ENCODE results near the gene COPZ1. TPM values are rescaled to one million over a fixed set of nuclear protein-coding genes. Genes with fewer than 3 reads are reported as not detected.

The COPZ1 gene
- total and polyA plus RNA-seq, 9 of the 15 experiments (the other 6 are each of a cell fraction or from before 2014, with no cell fraction given), result 137 to 487 (median 233) TPM

DNA sequence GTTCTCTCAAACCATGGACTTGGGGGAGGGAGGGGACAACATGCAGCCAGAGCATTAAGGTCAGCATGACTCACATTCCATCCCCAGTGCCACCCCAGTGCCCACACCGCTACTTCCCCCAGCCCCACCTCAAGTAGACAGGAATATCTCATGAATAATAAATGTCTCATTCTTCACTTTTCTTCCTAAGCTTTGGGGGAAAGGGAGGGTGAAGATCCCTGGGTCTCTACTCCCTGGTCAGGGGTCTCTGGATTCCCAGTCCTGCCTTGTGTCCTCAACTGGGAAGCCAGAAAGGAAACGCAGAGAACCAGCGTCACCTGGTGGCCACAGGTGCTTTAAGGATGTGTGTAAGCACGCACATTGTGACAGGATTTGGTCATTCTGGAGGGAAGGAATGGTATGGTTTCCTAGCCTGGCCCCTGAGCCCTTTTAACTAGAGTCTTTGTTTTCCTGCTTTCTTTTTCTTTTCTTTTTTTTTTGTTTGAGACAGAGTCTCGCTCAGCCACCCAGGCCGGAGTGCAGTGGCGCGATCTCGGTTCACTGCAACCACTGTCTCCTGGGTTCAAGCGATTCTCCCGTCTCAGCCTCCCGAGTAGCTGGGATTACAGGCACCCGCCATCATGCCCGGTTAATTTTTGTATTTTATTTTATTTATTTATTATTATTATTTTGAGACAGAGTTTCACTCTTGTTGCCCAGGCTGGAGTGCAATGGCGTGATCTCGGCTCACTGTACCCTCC lies 36.0 kb downstream of the COPZ1 start (continued):
- TF ChIP-seq, protein P1, sequence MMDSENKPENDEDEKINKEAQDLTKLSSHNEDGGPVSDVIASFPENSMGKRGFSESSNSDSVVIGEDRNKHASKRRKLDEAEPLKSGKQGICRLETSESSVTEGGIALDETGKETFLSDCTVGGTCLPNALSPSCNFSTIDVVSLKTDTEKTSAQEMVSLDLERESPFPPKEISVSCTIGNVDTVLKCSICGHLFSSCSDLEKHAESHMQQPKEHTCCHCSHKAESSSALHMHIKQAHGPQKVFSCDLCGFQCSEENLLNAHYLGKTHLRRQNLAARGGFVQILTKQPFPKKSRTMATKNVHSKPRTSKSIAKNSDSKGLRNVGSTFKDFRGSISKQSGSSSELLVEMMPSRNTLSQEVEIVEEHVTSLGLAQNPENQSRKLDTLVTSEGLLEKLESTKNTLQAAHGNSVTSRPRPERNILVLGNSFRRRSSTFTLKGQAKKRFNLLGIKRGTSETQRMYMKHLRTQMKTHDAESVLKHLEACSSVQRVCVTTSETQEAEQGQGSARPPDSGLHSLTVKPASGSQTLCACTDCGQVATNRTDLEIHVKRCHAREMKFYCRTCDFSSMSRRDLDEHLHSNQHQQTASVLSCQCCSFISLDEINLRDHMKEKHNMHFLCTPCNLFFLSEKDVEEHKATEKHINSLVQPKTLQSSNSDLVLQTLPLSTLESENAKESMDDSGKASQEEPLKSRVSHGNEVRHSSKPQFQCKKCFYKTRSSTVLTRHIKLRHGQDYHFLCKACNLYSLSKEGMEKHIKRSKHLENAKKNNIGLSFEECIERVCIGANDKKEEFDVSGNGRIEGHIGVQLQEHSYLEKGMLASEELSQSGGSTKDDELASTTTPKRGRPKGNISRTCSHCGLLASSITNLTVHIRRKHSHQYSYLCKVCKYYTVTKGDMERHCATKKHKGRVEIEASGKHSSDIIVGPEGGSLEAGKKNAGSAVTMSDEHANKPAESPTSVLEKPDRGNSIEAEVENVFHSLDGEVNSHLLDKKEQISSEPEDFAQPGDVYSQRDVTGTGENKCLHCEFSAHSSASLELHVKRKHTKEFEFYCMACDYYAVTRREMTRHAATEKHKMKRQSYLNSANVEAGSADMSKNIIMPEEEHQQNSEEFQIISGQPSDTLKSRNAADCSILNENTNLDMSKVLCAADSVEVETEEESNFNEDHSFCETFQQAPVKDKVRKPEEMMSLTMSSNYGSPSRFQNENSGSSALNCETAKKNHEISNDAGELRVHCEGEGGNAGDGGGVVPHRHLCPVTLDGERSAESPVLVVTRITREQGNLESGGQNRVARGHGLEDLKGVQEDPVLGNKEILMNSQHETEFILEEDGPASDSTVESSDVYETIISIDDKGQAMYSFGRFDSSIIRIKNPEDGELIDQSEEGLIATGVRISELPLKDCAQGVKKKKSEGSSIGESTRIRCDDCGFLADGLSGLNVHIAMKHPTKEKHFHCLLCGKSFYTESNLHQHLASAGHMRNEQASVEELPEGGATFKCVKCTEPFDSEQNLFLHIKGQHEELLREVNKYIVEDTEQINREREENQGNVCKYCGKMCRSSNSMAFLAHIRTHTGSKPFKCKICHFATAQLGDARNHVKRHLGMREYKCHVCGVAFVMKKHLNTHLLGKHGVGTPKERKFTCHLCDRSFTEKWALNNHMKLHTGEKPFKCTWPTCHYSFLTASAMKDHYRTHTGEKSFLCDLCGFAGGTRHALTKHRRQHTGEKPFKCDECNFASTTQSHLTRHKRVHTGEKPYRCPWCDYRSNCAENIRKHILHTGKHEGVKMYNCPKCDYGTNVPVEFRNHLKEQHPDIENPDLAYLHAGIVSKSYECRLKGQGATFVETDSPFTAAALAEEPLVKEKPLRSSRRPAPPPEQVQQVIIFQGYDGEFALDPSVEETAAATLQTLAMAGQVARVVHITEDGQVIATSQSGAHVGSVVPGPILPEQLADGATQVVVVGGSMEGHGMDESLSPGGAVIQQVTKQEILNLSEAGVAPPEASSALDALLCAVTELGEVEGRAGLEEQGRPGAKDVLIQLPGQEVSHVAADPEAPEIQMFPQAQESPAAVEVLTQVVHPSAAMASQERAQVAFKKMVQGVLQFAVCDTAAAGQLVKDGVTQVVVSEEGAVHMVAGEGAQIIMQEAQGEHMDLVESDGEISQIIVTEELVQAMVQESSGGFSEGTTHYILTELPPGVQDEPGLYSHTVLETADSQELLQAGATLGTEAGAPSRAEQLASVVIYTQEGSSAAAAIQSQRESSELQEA (IDR thresholded peaks at IDR 0.05; ENCODE audit: low read depth), result no peak
- TF ChIP-seq NUFIP1 (IDR thresholded peaks at IDR 0.05; ENCODE audit: partially characterized antibody), result no peak
- TF ChIP-seq, protein P2, sequence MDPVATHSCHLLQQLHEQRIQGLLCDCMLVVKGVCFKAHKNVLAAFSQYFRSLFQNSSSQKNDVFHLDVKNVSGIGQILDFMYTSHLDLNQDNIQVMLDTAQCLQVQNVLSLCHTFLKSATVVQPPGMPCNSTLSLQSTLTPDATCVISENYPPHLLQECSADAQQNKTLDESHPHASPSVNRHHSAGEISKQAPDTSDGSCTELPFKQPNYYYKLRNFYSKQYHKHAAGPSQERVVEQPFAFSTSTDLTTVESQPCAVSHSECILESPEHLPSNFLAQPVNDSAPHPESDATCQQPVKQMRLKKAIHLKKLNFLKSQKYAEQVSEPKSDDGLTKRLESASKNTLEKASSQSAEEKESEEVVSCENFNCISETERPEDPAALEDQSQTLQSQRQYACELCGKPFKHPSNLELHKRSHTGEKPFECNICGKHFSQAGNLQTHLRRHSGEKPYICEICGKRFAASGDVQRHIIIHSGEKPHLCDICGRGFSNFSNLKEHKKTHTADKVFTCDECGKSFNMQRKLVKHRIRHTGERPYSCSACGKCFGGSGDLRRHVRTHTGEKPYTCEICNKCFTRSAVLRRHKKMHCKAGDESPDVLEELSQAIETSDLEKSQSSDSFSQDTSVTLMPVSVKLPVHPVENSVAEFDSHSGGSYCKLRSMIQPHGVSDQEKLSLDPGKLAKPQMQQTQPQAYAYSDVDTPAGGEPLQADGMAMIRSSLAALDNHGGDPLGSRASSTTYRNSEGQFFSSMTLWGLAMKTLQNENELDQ (CRISPR knock-in tag; IDR thresholded peaks at IDR 0.05; ENCODE audit: borderline replicate concordance), result no peak
- TF ChIP-seq FOXJ3 (CRISPR knock-in tag; IDR thresholded peaks at IDR 0.05), result no peak
- no peak for TF ChIP-seq RFX1 (IDR thresholded peaks at IDR 0.05)
- TF ChIP-seq ZNF584 (CRISPR knock-in tag; IDR thresholded peaks at IDR 0.05; ENCODE audit: low read depth), result no peak
- TF ChIP-seq, protein P3, sequence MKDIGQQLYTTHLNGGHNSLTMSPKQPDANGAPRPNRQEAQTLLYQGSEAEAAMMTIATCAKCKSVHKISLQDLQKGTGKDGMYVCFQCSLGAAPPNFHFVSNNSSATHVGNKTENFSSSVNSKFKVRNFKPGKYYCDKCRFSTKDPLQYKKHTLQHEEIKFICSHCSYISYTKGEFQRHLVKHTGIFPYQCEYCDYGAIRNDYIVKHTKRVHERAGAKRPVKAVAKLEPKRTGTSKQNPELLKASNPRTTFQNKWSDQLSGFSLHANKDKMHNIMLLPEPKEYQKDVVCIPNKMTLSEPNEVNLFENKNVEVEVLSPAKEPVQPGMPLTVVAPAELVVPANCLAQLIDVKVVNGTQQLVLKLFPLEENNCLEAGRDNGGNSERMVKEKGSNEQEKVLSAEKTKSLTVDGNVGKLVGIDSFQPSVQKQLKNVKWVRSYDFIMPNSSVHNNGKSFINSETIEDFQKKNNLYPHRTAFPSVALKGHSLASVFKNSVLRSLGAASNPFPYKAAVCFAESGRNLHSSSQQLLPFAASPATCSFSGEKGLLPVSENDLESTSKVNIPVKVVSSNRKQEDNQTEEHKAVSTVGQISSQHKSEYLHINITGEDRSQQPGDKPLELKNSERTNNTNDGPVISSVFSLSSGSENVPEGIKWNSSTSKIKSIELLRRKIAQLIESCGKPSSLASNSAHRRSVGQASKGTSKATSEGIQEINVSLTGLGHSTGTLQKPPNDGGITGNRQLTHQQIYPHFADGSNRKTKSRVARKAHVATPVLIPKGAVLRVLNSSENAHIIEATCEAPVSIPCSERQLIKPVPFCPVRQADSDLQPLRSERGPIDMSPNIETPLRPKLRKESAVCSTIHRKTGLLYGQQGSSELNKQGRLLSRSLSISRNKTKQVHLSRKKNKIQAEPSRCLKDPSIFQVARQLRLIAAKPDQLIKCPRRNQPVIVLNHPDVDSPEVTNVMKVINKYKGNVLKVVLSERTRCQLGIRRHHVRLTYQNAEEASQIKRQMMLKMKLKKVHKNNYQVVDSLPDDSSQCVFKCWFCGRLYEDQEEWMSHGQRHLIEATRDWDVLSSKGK (CRISPR knock-in tag; IDR thresholded peaks at IDR 0.05), result no peak
- no peak for TF ChIP-seq HEY1 (CRISPR knock-in tag; IDR thresholded peaks at IDR 0.05; ENCODE audit: borderline replicate concordance)
- TF ChIP-seq BRD9 (IDR thresholded peaks at IDR 0.05; ENCODE audit: low read depth, partially characterized antibody), result peak; percentile 90
- TF ChIP-seq ZKSCAN8 (CRISPR knock-in tag; IDR thresholded peaks at IDR 0.05), result no peak
- no peak for TF ChIP-seq ZFP36 (IDR thresholded peaks at IDR 0.05; ENCODE audit: low read depth, low read length, partially characterized antibody)
- TF ChIP-seq, protein P4, sequence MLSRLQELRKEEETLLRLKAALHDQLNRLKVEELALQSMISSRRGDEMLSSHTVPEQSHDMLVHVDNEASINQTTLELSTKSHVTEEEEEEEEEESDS (CRISPR knock-in tag; IDR thresholded peaks at IDR 0.05), result no peak
- no peak for TF ChIP-seq SMARCC2 (IDR thresholded peaks at IDR 0.05; ENCODE audit: low read depth)
